HG03103 (cell line): ENCODE data around the gene WBP4.
"Not testable (repeated sequence)": the region's sequence is repeated elsewhere in the genome, so short reads cannot be mapped to it uniquely, and the experiment has no call there.

ENCODE experiments used
- ATAC-seq: cut with Tn5 transposase; IDR thresholded peaks from one replicate; pipeline ENCODE4 v1.9.1; 2021; ENCODE audit warnings: low read depth; ENCODE audit not compliant: unreplicated experiment

The WBP4 gene

DNA sequence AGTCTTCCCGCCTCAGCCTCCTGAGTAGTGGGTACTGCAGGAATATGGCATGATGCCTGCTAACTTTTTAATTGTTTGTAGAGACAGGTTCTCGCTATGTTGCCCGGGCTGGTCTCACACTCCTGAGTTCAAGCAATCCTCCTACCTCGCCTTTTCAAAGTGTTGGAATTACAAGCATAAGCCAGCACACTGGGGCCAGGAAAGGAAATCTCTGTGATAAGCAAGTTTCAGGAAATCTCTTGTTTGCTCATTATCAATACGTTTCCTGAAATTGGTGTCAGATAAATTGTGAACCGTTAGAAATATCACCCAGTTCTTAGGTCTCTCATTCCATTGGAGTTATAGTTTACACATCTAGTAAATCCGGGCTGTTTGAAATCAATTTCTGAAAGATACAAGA is 14.2 kb downstream of the WBP4 start:
- ATAC-seq, result no peak

DNA sequence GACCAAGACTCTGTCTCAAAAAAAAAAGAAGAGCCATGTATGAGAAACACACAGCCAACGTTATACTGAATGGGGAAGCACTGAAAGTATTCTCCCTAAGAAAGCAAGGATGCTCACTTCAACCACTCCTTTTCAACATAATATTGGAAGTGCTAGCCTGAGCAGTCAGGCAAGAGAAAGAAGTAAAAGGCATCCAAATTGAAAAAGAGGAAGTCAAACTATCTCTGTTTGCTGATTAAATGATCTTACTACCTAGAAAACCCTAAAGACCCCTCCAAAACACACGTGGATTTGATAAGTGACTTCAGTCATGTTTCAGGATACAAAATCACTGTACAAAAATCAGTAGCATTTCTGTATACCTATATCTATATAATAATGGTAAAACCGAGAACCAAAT is 16.2 kb downstream of the WBP4 start:
- ATAC-seq, result no peak

DNA sequence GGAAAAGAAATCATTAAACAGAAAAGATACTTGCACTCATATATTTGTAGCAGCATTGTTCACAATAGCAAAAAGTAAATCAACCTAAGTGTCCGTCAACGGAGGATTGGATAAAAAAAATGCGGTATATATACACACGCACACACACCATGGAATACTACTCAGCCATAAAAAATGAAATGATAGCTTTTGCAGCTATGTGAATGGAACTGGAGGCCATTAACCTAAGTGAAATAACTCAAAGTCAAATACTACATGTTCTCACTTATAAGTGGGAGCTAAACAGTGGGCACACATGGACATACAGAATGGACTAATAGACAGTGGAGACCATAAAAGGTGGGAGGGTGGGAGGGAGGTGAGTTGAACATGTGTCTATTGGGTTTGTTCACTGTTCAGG is 18.4 kb downstream of the WBP4 start:
- ATAC-seq, result no peak

DNA sequence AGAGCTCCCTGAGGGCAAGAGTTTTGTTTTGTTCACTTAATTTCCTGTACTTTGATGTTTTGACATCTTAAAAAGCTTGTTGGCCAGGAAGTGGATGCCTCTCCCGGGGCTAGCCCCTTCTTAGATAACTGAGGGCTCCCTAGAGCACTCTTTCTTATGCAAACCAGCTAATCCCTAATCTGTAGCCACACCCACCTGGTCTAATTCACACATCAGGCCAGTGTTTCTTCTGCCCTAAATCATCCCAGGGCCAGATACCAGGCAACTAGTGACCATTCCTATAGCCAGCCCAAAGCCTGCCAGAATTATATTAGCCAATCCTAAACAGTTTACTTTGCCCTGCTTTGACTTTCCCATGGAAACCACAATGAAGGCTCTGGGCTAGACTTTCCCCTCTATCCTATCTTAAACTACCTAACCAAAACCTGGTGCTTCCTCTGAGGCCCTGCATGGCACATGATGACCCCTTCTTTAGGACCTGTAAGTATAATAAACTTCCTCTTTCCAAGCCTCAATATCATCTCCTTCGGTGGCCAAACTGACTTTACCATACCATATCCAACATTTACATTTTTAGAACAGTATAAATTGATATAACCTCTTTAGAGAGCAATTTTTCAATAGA is 24.8 kb downstream of the WBP4 start:
- ATAC-seq, result no peak

DNA sequence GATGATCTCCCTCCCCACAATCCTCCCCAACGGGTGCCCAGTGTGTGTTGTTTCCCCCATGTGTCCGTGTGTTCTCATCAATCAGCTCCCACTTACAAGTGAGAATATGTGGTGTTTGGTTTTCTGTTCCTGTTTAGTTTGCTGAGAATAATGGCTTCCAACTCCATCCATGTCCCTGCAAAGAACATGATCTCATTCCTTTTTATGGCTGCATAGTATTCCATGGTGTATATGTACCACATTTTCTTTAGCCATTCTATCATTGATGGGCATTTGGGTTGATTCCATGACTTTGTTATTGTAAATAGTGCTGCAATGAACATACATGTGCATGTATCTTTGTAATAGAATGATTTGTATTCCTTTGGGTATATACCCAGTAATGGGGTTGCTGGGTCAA is 34.4 kb downstream of the WBP4 start:
- ATAC-seq, result not testable (repeated sequence)

DNA sequence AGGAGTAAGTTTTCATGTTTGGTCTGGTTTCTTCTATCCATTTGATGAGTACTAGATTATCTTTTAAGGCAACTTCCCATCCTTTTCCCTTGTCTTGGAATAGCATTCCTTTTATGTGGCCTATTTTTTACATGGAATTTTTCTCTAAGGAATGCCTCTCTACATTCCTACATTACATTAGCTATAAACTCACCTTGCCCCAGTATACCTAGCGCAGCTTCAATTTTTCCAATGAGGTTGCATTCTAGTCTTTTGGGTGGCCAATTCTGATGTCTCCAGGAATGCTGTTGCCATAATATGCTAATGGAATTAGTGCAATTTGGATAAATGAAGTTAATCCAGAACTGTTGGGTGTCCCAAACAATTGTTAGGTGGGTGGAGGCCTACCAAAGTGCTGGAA is 37.5 kb downstream of the WBP4 start:
- ATAC-seq, result no peak

DNA sequence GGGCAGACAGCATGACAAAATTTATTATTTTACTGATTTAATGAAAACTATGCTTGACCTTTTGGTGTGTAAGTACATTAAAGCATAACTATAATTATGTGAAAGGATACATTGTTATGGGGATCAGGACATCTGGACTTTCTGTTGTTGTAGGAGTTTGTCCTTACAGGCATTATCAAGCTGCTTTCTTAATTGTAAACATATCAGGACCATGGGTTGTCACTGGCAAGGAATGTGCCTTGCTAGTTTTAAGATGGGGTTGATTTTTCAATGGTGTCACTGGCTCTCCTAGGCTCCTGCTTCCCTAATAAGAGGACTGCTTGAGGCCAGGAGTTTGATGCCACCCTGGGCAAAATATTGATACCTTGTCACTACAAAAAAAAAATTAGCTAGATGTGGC is 38.7 kb downstream of the WBP4 start:
- no peak for ATAC-seq

DNA sequence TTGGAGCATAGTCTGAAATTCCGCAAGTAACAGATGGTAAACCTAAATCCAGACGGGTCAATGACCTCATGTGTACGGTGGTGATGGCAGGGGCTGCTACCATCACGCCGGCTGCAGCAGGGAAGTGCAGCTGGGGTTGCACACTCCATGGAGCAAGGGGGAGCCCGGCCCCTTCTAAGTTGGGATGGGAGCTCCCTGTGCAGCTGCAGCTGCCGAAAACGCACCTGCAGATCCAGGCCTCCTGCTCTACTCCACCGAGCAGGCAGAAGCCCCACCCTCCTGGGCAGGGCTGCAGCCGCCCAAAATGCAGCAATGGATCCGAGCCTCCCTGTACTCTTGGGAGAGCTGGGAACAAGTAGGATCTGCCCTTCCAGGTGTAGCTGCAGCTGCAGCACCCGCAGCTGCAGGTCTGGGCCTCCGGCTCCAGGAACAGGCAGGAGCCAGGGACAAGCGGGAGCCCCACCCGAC is 45.8 kb downstream of the WBP4 start:
- no peak for ATAC-seq

DNA sequence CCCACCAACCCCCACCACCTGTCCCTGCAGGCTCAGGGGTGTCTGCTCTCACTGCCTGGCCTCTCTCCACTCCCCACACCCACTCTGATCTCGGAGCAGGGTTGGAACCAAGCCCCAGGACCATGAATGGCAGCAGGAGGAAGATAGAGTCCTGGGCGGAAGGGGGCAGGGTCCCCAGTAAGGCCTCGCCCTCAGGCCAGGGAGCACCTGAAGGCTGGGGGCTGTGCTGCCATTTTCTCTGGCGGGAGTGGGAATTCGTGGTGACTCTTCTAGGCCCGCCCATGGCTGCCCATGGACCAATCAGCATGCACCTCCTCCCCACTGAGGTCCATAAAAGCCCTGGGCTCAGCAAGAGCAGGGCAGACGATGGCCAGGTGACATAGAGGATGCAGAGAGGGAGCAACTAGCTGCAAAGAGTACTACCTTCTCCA is 46.3 kb downstream of the WBP4 start:
- no peak for ATAC-seq

DNA sequence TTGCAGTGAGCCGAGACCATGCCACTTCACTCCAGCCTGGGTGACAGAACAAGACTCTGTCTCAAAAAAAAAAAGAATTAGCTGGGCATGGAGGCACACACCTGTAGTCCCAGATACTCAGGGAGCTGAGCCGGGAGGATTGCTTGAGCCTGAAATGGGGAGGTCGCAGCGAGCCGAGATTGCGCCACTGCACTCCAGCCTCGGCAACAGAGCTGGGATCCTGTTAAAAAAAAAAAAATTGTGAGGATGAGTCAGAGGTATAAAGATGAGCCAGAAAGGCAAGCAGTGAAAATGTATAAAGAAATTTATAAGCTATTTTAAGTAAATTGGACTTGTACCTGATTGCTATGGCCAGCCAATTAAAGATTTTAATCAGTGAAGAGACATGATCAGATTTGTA is 50.1 kb downstream of the WBP4 start:
- ATAC-seq, result no peak

DNA sequence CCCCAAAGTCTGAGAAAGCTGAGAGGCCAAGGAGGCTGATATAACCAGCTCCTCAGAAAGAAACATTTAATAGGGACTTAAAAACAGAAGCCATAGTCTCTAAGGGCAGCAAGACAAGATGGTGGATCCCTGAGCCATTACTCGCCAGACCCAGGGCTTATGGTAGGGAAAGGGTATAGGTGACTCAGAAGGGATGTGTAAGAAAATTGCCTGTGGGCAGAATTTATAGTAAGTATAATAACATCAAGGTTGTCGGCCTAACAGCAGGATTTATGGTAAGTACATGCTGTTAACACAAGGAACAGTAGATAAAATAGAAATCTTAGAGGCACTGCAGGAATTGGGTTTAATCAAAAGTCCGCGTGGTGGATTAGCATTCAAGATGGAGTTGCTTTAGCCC is 56.6 kb downstream of the WBP4 start:
- ATAC-seq, result no peak

DNA sequence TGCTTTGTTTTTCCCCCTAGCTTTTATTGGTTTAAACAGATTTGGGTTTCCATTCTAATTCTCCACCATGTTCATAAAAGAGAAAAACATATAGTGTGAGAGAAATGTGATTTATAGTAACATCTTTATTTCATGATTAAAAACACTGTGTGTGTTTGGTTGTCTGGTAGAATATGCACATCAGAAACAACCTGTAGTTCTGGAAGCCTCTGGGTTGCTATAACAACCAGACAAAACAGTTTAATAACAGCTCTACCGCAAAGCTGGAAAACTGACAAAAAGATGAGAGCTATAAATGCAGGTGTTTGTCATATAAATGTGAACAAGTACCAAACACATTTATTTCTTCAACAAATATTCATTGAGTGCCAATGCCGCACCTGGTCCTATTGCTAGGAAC is 61.5 kb downstream of the WBP4 start:
- ATAC-seq, result no peak

DNA sequence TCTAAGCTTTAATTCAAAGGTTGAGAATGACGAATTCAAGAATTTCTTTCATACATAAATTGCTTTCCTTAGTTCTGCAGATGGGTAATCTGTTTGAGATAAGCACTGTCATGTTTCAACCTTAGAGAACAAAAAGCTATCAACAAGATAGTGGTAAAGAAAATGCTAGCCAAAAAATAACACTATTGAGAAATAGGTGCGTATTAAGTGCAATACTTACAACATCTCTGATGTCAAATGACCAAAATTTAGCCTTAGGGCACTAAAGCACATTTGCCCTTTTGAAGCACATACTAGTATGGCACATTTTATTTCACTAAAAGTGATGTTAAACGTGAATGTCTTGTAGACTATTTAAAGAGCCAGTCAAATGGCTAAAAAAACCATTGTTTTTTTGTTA is 66.4 kb downstream of the WBP4 start:
- no peak for ATAC-seq

DNA sequence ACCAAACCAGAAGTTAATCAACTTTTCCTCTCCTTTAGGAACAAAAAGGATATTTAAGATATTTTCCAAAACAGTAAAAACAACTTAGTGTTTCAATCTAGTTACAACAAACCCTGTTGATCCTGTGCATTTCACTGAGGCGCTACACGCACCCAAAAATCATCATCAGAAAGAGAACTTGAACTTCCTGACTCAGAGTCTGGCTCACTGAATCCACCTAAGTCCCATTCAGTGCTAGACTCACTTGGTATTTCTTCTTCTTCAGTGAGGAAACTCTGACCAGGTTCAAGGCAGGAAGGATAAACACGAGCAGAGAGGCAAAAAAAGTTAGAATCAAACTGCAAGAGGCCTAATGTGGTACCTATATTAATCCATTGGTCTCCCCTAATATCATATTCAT is 69.0 kb downstream of the WBP4 start:
- no peak for ATAC-seq

DNA sequence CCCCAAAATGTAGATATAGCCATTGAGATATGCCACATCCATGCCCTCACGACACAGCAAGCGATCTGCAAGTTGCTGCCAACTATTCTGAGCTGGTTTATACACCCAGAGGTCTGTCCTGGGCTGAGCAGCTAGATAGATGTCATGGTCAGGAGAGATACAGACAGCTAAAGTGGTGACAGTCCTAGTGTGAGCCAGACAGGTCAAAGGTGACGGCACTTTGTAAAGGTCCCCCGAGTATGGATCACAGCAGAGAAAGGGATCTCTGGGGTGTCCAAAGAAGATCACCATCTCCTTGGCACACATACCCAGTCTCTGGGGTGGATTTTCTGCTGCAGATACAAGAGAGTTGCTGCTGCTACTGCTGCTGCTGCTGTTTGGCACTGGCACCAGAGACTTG is 69.9 kb downstream of the WBP4 start:
- not testable (repeated sequence) for ATAC-seq

DNA sequence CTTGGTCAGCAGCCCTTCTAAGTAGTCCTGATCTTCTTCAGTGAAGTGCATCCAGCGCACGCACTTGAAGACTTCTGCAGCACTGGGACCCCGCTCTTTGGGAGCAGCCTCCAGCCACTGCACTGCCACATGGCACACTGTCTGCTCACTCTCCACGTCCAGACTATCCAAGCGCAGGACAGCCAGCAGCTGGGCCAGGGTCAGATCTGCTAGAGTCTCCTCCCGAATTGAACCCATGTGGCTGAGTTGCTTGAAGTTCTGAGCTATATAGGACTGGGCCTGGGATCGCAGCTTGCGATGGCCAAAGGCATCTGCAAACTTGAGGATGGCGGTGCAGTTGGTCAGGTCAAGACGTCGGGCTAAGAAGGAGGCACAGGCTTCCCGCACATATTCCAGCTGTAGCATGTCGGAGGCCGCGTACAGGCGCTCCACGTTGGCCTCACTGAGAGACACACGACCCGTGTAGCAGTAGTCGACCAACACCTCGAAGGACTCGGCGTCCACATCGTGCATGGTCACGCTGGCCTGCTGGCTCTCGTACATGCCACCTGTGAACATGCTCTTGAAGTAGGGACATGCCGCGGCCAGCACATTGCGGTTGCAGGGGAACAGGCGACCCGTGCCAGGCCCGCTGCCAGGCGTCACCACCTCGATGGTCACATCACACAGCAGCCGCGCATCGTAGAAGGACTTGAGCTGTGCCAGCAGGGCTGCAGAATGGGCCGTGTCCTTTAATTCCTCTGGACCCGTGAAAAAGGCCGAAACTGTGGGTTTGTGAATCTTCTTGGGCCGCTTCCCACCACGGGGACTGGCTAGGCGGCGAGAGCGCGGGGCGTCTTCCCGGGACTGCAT is 70.6 kb downstream of the WBP4 start:
- peak; percentile 3 for ATAC-seq

DNA sequence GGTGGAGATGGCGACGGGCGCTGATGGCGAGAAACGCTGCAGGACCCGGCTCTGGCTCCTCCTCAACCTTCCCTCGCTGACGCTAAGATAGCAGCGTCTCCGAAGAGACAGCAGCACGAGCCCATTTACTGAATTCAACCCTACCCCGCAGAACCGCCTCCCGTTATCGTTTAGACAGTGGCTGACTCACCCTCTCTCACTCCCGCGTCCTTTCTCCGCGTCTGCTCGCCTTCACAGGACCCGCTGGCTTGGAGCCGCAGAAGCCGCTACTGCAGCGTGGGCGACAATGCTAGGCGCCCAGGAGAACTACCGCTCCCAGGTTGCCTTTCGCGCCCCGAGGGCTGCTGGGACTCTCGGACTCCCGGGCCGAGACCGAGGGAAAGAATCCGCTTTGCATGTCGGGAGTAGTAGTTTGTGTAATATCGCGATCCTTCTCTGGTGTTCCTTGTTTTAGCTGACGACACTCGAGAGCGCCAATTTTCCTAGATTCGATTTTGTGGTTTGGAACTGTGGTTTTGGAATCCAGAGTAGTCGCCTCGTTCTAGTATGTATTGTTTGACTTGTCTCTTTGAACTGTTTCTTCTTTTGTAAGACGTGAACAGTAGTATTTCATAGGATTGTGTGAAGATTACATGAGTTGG is 71.3 kb downstream of the WBP4 start, which contains the start of gene KBTBD6:
TSS of gene KBTBD6 (minus strand) at position 291 of the 641 bp plus-strand sequence. CDS start 291 bp downstream, outside the sequence.
- ATAC-seq, result peak; percentile 99
